OCI-LY7 (cell line): ENCODE data around the gene OLFM3.

Experiments used
- EZH2phosphoT487 ChIP-seq: fragments of 200-600 bp; sonication (generic); IDR thresholded peaks from 2 replicates; pipeline ENCODE4 v1.6.1; 2018; ENCODE audit warnings: low read depth, borderline replicate concordance, mild to moderate bottlenecking, mixed run types, antibody characterized with exemption, low read length, moderate library complexity, mixed read lengths
- TF ChIP-seq, protein P1 (sequence below): fragments of 200-600 bp; sonication (generic); conservative IDR thresholded peaks from 2 replicates; pipeline ENCODE4 v1.5.1; 2014; ENCODE audit warnings: mild to moderate bottlenecking, antibody characterized with exemption, low read length, moderate library complexity, mixed read lengths

DNA sequence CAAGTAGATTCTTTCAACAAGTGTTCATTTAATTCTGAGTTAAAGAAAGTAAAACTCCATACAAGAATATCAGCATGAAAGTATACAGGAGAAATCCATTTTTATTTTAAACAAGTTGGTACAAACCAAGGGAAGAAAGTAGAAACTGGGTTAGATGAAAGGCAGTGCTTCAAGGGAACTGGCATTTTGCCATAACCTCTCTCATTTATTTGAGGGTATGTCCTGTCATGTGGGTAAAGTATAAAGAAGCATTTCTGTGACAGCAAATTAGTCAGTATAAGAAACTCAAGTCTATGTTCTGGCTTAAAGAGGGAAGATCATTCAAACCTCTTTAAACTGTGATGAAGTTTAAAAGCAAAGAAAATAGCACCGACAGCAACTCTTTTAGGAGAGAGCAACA, 32.0 kb downstream of the OLFM3 start:
- TF ChIP-seq, protein P1, sequence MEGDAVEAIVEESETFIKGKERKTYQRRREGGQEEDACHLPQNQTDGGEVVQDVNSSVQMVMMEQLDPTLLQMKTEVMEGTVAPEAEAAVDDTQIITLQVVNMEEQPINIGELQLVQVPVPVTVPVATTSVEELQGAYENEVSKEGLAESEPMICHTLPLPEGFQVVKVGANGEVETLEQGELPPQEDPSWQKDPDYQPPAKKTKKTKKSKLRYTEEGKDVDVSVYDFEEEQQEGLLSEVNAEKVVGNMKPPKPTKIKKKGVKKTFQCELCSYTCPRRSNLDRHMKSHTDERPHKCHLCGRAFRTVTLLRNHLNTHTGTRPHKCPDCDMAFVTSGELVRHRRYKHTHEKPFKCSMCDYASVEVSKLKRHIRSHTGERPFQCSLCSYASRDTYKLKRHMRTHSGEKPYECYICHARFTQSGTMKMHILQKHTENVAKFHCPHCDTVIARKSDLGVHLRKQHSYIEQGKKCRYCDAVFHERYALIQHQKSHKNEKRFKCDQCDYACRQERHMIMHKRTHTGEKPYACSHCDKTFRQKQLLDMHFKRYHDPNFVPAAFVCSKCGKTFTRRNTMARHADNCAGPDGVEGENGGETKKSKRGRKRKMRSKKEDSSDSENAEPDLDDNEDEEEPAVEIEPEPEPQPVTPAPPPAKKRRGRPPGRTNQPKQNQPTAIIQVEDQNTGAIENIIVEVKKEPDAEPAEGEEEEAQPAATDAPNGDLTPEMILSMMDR, result no peak
- no peak for TF ChIP-seq EZH2phosphoT487
